T-helper 1 cell (primary cell): ENCODE measurements around the gene DAPL1.

Experiments
- DNase-seq, 5 donors: peaks; one replicate each; pipeline ENCODE4 v3.0.0-alpha.2; 2012 to 2020
- total RNA-seq, 4 donors: gene quantifications; one replicate each; lab custom pipeline; 2026; lab: John Stamatoyannopoulos, UW

DAPL1 gene, protein sequence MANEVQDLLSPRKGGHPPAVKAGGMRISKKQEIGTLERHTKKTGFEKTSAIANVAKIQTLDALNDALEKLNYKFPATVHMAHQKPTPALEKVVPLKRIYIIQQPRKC
- 0 reads per million in 4 donors for total RNA-seq

DNA sequence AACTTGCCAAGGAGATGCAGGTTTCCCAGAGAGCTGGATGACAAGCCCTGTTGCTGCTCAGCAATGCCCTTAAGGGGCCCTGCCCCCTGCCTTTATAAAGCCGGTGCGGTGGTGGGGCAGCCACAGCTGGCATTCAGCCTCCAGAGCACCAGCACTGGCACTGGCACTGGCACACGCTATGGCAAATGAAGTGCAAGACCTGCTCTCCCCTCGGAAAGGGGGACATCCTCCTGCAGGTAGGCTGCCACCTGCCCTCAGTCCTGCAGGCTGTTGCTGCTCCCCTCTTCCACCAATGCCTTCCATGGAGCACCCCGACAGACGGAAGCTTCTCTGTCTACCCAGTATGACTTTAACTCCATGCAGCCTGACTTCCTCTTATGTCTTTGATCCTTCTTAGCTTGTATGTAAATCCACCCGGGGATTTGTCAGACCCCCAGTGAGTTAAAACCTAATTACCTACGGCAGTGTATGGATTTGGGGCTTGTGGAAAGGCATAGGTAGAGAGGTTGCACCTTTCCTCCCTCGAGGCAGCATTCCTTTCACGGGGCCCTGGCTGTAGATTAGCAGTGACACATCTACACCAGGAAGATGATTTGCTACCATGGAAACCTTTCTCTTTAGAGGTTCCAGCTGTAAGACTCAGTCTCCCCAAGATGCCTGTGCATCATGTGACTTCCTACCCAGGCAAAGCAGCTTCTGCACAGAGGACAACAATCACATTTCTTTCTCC is at the start of gene DAPL1:
TSS of gene DAPL1 (plus strand) at position 123 of the 730 bp plus-strand sequence. CDS start at position 179, 56 bp downstream.
- no peak for DNase-seq

DNA sequence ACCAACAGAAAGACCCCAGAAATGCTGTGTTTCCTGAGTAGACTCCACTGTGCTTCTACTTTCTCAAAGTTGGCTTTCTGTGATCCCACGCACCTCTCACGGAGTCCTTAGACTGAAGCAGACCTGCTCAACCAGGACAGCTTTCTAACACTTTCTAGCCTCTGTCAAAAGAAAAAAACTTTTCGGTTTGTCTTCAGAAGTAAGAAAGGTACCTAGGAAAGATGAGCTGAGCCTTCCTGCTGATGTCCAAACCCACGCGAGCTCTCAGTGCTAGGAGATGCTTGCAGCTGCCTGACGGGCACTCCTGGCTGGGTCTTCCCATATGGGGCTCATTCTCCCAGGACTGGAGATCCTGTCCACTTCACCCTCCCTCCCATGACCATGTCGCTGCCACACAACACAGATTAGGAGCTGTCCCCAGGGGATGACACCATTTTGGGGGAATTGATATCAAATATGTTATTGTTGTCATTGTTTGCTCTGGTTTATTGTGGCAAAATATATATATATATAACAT is 49.2 kb upstream of the DAPL1 start:
- DNase-seq, result no peak

DNA sequence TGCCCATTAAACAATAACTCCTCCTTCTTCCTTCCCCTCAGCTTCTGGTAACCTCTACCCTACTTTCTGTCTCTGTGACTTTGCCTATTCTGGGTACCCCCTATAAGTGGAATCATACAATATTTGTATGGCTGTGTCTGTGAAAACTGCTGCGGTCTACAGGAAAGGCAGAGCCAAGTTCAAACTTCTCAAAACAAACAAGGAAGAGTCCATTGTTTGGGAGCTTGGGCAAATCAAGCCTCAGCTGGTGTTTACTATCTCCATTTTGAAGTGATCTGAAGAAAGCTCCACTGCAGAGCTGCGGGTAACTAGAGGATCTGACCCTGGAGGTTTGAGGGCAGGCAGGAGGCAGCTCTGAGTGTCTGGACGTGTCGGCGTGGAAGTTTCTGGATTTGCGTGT is 48.6 kb upstream of the DAPL1 start:
- no peak for DNase-seq

DNA sequence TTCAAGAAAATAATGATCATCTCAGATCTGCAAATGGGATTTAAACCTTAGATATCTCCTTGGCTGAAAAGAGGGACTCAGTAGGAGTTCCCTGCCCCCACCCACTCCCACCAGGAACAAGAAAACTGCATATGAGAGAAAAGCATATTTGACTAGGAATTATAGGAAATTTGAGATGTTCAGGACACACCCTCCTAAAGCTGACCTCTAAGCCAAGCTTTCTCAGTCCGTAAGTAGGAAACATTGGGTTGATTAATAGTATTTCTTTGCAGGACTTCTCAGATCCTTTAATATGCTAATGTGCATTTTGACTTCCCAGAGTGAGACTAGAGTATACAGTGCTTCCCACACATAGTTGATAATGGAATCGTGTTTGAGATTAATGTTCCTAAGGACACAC is 47.8 kb upstream of the DAPL1 start:
- DNase-seq, result no peak

DNA sequence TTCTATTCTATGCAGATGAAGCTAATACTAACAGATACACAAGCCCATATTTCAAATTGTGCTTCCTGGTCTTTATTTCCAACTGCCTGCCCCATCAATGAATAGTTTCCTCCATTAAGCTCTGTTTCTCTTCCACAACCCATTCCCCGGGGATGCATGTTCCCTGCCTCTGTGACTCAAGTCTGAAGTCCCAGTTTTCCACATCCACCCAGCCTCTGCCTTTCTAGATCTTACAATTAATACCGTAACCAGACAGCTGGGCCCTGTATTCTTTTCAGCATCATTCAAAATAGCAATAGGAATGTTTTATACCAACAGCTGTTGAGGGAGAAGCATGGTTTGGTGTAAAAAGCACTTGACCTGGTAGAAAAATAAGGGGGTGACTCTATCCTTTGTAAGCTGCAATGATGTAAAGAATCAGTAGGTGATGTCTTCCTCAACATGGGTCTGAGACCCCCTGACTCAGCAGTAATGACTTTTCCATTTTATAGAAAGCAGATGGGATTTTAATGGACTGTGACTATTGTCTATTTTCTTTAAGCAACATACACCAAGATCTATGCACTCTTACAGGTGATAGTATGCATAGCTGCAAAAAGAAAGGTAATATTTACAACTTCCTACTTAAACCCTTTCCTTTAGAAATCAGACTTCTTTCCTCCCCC is 46.1 kb upstream of the DAPL1 start:
- DNase-seq, result no peak

DNA sequence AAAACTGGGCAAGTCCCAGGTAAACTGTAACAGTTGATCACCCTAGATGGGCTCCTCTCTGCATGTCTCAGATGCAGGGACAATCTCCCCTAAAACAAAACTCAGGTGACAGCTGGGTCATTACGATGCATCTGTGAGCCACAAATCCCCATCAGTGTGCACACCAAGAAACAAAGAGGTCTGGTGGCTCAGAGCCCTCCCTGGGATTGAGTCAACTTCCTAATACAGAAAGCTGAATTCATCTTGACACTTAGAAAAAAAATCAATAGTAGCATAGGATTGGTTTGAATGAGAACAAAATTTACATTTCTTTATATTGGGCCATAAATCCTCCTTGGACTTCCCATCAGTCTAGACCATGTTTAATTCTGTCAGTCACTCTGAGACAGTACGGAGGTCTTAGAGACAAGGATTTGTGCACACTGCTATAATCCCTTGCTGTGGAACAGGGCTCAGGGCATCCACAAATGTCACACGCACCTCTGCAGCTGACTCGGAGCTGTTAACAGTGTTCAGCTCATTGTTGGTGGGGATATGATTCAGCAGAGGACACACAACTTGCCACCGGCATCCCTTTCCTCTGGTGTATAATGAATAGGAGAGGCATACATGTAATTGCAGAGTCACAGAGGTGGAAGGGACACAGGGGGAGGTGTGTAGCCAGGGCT is 44.5 kb upstream of the DAPL1 start:
- DNase-seq, result no peak

DNA sequence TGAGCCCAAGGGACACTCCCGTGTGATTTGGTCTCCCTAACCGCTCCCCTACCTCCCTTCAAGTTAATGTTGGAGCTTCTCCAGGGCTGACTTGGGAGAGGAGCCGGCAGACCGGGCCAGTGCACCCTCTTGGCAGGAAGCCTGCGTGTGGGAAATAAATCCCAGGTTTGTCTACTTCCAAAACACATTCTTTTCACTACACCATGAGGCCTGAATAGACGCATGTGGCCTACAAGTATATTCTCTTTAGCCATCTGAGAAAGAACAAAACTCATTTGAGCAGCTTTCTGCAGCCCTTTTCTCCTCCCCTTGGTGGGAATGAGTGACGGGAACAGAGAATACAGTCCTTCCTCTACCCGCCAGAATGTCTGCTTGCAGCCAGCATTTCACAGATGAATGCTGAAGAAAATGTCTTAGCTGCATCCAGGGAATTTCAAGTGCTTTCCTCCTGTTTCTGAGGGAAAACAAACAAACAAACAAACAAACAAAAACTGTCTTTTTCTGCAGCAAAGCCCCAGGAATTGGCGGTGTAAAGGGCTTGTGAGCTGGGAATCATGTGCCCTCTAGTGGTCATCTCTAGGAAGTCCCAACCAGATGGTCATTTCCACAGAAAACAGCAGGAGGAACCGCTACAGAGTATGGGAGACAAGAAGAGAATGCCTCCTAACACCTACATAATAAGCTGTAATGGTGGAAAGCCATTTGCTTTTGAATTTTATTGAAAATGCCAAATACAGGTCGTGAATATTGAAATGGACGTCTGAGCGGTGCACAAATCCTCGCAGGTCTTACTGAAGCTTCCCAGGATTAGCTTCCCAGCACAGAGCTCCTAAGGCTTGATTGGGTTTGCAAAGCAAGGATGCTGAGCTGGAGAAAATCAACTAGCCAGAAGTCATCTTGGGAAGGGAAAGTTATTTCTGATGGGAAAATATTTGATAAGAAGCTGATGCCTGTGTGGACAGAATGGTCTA is 41.2 kb upstream of the DAPL1 start:
- DNase-seq, result peak in 2 of 5 donors; percentile 18 to 28

DNA sequence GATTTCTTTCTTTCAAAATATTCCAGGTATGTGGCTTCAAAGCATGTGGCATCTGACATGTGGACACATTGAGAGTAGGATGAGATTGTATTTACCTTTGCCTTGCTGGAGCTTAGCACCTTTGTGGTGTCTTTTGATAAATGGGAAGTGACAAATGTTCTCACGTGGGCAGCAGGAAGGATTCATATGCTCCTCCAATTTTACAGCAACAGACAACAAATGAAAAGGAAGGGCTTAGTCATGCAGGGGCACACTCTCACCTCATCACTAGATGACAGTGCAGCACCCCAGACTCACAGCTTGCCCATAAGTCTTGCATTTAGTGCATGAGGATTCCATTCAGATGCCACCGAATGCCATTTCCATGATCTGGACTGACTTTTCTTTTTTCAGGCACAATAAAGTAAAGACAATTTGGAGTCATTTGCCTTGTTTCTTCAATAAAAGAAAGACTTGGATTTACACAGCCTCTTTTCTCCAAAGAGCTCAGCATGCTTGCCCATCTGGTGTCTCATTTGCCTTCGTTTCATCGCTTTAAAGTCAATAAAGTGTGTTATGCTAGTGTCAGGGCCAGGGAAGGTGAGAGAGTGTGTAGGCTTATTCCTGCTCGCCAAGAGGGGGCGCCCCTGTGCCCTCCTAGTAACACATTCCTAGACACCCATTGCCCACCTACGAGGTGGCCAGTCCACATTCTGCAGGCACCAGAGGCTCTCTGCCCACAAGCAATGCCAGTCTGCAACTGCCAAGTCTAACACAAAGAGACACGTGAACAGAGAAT is 39.6 kb upstream of the DAPL1 start:
- DNase-seq, result no peak

DNA sequence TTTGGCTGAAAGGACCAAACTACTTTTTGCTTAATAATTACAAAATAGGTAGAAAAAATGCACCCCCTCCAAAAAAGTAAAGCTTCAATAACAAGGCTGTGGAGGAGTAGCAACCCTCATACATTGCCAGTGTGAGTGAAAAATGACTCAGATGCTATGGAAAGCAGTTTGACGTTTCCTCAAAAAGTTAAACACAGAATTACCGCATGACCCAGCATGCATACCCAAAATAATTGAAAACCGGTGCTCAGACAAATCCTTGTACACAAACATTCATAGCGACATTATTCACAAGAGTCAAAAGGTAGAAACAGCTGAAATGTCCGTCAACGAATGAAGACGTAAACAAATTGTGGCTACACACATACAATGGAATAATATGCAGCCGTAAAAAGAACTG is 38.8 kb upstream of the DAPL1 start:
- DNase-seq, result no peak

DNA sequence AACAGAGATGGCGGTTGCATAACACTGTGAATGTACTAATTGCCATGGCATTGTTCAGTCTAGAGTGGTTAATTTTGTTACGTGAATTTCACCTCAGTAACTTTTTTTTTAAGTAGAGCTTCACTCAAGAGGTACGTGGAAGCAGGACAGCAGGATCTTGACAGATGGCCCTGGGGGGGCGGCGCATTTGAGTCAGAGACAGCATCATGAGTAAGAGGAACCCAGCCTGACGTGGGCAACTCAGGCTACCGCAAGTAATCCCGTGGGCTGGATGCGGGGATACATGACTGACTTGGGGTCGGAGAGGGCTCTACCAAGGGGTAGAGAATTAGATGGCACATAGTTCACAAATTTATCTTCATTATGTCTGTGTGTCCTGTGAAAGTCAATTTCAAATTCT is 38.1 kb upstream of the DAPL1 start:
- DNase-seq, result no peak

DNA sequence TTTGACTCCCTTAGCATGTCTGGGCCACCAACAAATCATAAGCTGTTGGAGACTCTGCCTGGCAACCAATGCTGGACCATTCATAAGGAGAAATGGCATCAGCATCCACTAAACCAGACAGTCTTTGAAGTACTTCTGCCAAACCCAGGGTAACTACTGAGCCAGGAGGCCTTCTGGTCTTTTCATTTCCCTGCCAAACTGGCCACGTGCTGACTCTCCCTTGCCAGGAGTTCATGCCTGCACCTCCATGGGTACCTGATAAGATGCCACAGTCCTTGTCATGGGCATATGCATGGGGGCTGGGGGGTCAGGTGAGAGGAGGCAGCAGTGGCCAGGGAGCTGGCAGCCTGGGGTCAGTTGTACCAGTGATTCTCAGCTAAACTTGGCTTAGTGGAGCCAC is 34.2 kb upstream of the DAPL1 start:
- no peak for DNase-seq

DNA sequence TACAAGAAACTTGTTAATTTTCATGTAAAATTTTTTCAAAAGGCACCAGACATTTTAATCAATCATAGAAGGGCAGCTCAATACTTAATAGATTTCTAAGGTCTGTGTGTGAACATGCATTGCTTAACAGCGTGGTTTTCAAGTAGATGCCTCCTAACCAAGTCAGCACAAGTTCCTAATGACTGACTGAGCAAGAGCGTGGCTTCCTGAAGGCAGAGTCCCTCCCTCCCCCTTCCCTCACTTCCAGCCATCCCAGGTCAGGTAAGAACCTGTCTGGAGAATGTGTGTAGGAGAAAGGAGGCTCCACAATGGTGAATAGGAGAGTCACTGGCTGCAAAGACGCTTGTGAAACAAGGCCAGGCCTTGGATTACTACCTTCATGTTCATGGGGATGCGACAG is 33.5 kb upstream of the DAPL1 start:
- no peak for DNase-seq

DNA sequence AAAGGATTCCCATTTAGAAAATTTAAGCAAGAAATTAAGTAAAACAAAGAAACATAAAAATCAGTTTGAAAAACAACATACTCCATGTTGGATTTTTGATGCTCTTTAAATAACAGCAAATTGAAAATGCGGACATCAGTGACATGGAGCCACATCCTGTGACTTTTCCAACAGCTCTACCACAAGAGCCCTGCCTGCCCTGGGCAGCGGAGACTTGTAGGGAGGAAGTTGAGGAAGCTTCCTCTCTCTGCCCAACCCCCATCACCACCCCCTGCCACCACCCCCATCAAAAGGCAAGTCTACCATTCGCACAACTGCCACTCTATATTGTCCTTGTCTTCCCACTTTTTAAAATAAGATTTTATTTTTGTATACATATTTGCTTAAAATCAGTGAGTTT is 32.8 kb upstream of the DAPL1 start:
- no peak for DNase-seq

DNA sequence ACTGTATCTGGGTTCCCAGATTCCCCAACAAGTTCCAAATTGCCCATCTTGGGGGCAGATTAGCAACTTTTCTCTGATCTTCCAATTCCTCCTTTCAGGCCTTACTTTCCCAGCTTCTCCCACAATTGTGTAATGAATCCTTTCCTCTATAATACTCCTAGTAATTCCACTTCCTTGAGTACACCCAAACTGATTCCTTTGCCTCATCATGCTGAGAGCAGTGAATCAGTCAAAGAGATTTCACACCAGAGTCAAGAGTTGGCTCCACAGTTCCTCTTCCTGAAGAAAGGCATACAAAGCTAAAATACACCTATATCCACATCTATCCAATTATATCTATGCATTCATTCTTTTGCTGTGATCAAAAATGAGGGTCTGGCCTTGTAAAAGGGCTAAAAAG is 28.6 kb upstream of the DAPL1 start:
- DNase-seq, result no peak

DNA sequence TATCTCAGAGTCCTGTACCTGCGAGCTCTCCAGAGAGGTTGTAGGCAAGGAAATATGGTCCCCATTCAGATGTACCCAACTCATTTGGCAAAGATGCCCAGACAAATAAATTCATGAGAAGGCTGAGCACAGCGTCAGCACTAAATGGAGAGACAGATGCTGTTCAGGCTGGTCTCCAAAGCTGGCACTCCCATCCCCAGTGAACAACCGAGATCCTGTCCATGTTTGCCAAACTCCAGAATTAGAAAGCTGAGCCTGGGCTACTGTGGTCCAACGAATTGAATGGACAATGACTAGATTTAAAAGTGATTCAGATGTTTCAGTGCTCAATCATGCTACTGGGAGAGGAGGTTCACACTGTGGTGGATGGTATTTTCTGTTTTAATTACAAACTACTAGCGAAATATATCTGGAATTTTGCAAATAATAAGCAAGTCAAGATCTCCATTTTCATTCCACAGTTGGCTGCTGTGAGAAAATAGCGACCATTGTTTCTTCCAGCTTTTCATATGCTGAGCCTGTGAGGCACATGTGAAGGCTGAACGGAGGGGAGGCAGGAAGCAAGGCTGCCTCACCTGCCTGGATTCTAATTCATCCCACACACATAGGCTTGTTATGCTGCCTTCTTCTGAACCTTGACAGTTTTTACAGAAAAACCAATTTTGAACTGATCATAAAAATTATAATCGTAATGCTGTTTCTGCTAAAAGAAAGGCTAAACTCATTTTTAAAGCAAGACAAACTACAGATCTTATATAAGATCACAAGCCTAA is 22.6 kb upstream of the DAPL1 start:
- DNase-seq, result no peak

DNA sequence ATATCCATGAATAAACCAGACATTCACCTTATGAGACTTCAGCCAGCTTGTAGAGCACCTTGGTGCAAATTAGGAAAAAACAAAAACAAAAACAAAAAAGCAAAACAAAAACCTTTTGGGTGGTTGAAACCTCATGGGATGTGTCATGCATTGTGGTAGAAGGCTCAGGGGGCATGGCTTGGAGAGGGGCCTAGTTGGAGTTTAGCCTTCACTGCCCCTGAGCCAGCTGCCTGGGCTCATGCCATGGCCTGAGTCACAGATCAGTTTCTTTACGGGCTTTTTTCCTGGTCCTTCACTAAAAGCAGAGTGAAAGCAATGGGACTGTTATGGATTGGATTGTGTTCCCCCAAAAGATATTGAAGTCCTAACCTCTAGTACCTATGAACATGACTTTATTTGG is 22.0 kb upstream of the DAPL1 start:
- DNase-seq, result no peak

DNA sequence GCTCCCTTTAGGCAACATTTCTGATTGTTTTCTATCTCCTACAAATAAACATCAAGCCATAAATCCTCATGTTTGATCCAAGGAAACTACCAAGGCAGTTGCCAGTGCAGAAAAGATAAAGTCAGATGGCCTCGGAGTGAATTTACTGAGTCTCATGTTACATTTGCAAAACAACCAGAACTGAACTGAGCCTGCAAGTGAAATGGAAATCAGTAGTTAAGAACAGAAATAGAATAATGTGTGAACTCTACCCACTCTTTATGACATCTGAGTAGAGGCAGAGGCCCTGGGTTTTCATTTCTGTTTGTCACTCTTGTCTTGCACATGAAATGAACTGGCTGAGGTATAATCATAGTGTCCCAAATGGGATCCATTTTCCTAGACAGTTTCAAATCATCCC is 20.4 kb upstream of the DAPL1 start:
- no peak for DNase-seq

DNA sequence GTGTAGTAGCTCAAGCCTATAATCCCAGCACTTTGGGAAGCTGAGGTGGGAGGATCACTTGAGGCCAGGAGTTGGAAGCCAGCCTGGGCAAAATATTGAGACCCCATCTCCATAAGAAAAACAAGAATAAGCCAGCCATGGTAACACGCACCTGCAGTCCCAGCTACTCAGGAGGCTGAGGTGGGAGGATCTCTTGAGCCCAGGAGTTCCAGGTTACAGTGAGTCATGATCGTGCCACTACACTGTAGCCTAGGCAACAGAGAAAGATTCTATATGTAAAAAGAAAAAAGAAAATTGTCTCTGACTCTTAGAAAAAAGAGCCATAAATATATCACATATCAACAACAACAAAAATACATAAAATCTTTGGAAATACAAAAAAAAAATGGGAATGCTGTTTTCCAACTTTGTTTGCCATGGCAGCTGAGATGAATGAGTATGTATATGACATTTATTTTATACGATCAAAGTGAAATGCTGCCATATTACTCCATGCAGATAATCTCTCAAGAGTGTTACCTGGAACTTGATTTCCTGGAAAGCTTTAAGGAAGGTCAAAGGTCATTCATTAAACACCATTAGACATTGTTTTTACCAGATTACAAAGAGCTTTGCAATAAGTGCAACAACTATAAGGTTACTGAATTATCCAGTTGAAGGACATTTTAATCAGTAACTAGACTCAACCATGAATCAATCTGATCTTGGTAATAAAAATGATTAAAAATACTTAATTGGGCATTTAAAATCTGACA is 19.7 kb upstream of the DAPL1 start:
- DNase-seq, result no peak

DNA sequence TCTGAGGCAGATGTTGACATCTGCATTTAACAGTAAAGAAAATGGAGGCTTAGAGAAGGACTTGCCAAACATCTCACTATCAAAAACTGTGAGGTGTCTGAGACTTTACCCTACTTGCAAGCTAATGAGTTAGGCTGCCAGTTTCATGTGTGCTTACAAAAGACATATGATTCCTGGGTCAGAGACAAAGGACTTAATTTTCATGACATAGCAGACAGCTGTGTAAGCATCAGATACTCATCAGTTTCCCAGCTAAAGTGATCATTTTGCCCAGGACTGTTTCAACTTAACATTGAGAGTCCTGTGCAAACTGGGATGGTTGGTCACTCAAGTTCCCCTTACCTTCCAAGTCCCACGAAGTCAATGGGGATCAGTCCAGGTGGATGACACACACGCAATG is 18.9 kb upstream of the DAPL1 start:
- no peak for DNase-seq

DNA sequence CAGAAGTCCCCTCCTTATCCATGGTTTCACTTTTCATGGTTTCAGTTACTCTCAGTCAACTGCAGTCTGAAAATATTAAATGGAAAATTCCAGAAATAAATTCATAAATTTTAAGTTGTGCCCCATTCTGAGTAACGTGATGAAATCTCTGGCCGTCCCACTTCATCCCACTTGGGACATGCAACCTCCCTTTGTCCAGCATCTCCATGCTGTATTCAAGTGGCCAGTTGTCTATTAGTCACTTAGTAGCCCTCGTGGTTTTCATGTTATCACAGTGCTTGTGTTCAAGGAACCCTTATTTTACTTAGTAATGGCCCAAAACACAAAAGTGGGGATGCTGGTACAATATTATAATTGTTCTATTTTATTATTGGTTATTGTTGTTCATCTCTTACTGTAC is 18.0 kb upstream of the DAPL1 start:
- no peak for DNase-seq
